AG08395 (cell line): ENCODE measurements around the gene TSTD1.

Experiments used
- DNase-seq: peaks from one replicate; pipeline ENCODE4 v3.0.0; 2012; ENCODE audit warnings: mixed read lengths, low spot score

TSTD1 gene

GRCh38 chr1:161038523-161039153, at the start of gene TSTD1:
Gene TSTD1 (minus strand): TSS chr1:161038964. CDS start chr1:161038889, 75 bp downstream.
- no peak for DNase-seq

- DNase-seq: no peak
These were observed 47.7 kb upstream of the TSTD1 start for GRCh38 chr1:161086457-161086856.

GRCh38 chr1:161085165-161085564, 46.4 kb upstream of the TSTD1 start:
- DNase-seq: no peak

- no peak for DNase-seq
These were observed 45.8 kb upstream of the TSTD1 start for GRCh38 chr1:161084597-161084988.

- DNase-seq: no peak
These were observed 45.2 kb upstream of the TSTD1 start for GRCh38 chr1:161083748-161084596.

GRCh38 chr1:161082996-161083747, 44.4 kb upstream of the TSTD1 start:
- peak; percentile 94 for DNase-seq

GRCh38 chr1:161082483-161082882, 43.7 kb upstream of the TSTD1 start:
- DNase-seq: no peak

GRCh38 chr1:161081519-161081918, 42.8 kb upstream of the TSTD1 start:
- no peak for DNase-seq

- no peak for DNase-seq
These were observed 42.0 kb upstream of the TSTD1 start for GRCh38 chr1:161080441-161081405.

GRCh38 chr1:161079436-161080110, 40.8 kb upstream of the TSTD1 start:
- DNase-seq: no peak

- no peak for DNase-seq
These were observed 38.7 kb upstream of the TSTD1 start for GRCh38 chr1:161077426-161077825.

- DNase-seq: no peak
These were observed 37.6 kb upstream of the TSTD1 start for GRCh38 chr1:161076410-161076809.

GRCh38 chr1:161074676-161075368, 36.1 kb upstream of the TSTD1 start:
- no peak for DNase-seq

- DNase-seq: no peak
These were observed 34.8 kb upstream of the TSTD1 start for GRCh38 chr1:161073474-161074121.

GRCh38 chr1:161072751-161073449, 34.1 kb upstream of the TSTD1 start:
- DNase-seq: no peak

- DNase-seq: peak; percentile 79
These were observed 33.2 kb upstream of the TSTD1 start for GRCh38 chr1:161071886-161072371.

GRCh38 chr1:161070761-161071160, 32.0 kb upstream of the TSTD1 start:
- DNase-seq: no peak

GRCh38 chr1:161069731-161070270, 31.0 kb upstream of the TSTD1 start, which contains the start of gene ARHGAP30:
Gene ARHGAP30 (minus strand): TSS chr1:161069891. CDS start chr1:161069624, 267 bp downstream.
- no peak for DNase-seq

- DNase-seq: no peak
These were observed 30.5 kb upstream of the TSTD1 start for GRCh38 chr1:161069241-161069640.
